Epithelial cell of prostate (primary cell): ENCODE results near the gene RCAN3.
A peak's percentile ranks its signal among the peaks of the same experiment; 100 is the strongest.
"Not testable (repeated sequence)": the region's sequence is repeated elsewhere in the genome, so short reads cannot be mapped to it uniquely, and the experiment has no call there.

Experiments
- DNase-seq: peaks from one replicate; pipeline ENCODE4 v3.0.0-alpha.2; 2011; ENCODE audit warnings: low read depth, low spot score
- H3K27ac ChIP-seq: fragments of 450-650 bp; 2 replicates; pipeline ENCODE4 v1.5.1; 2017; ENCODE audit warnings: mild to moderate bottlenecking

The RCAN3 gene

GRCh38 chr1:24544239-24544638, 41.6 kb downstream of the RCAN3 start:
- no peak for DNase-seq
- peak overlapping the region; percentile 31 for H3K27ac ChIP-seq

GRCh38 chr1:24545662-24546061, 43.0 kb downstream of the RCAN3 start:
- no peak for DNase-seq
- H3K27ac ChIP-seq, result no peak overlapping the region

GRCh38 chr1:24547195-24547594, 44.6 kb downstream of the RCAN3 start:
- no peak for DNase-seq
- H3K27ac ChIP-seq, result no peak overlapping the region

GRCh38 chr1:24548070-24548469, 45.4 kb downstream of the RCAN3 start:
- DNase-seq, result no peak
- H3K27ac ChIP-seq, result no peak overlapping the region

- not testable (repeated sequence) for DNase-seq, H3K27ac ChIP-seq
Measured at GRCh38 chr1:24549210-24549609, 46.6 kb downstream of the RCAN3 start.

- H3K27ac ChIP-seq, result no peak overlapping the region
- DNase-seq, result no peak
Measured at GRCh38 chr1:24551290-24551959, 48.8 kb downstream of the RCAN3 start.

- DNase-seq, result no peak
- no peak overlapping the region for H3K27ac ChIP-seq
Measured at GRCh38 chr1:24551960-24552571, 49.4 kb downstream of the RCAN3 start.

GRCh38 chr1:24553931-24554330, 51.3 kb downstream of the RCAN3 start:
- no peak overlapping the region for H3K27ac ChIP-seq
- DNase-seq, result no peak

GRCh38 chr1:24554714-24555113, 52.1 kb downstream of the RCAN3 start:
- DNase-seq, result no peak
- H3K27ac ChIP-seq, result no peak overlapping the region

- DNase-seq, result no peak
Measured at GRCh38 chr1:24555591-24556413, 53.2 kb downstream of the RCAN3 start, which contains the start of gene NCMAP. NCMAP (plus strand) TSS chr1:24556087; CDS start chr1:24595431, 39,344 bp downstream.

GRCh38 chr1:24556414-24556795, 53.8 kb downstream of the RCAN3 start:
- no peak for DNase-seq
- no peak overlapping the region for H3K27ac ChIP-seq

More at GRCh38 chr1:24555591-24556413, 53.2 kb downstream of the RCAN3 start, which contains the start of gene NCMAP:
- no peak within 1 kb of the TSS for H3K27ac ChIP-seq

- H3K27ac ChIP-seq, result no peak overlapping the region
- DNase-seq, result no peak
Measured at GRCh38 chr1:24557220-24557619, 54.6 kb downstream of the RCAN3 start.

GRCh38 chr1:24557711-24558131, 55.1 kb downstream of the RCAN3 start:
- DNase-seq, result no peak
- H3K27ac ChIP-seq, result no peak overlapping the region

- H3K27ac ChIP-seq, result no peak overlapping the region
- no peak for DNase-seq
Measured at GRCh38 chr1:24558455-24558854, 55.8 kb downstream of the RCAN3 start.

- no peak for DNase-seq
- H3K27ac ChIP-seq, result no peak overlapping the region
Measured at GRCh38 chr1:24558902-24559791, 56.5 kb downstream of the RCAN3 start.

- DNase-seq, result no peak
- no peak overlapping the region for H3K27ac ChIP-seq
Measured at GRCh38 chr1:24560361-24560760, 57.7 kb downstream of the RCAN3 start.

GRCh38 chr1:24562625-24563024, 60.0 kb downstream of the RCAN3 start:
- no peak overlapping the region for H3K27ac ChIP-seq
- DNase-seq, result no peak

GRCh38 chr1:24564695-24565094, 62.1 kb downstream of the RCAN3 start:
- no peak for DNase-seq
- no peak overlapping the region for H3K27ac ChIP-seq

GRCh38 chr1:24566236-24566867, 63.7 kb downstream of the RCAN3 start:
- no peak for DNase-seq
- H3K27ac ChIP-seq, result no peak overlapping the region
